Stimulated activated CD4-positive, alpha-beta T cell treated with anti-CD3 and anti-CD28 coated beads, Interleukin-1b, Interleukin-23, amount 100 ng/mL, for 24 hours (primary cell): ENCODE results near the gene SLC35G2.
"Not testable (repeated sequence)": the region's sequence is repeated elsewhere in the genome, so short reads cannot be mapped to it uniquely, and the experiment has no call there.

Experiments
- DNase-seq, 4 experiments: peaks; one replicate each; pipeline ENCODE4 v3.0.0-alpha.2; 2020; ENCODE audit warnings: low read depth in 4 of 4, low spot score in 1 of 4

The SLC35G2 gene

DNA sequence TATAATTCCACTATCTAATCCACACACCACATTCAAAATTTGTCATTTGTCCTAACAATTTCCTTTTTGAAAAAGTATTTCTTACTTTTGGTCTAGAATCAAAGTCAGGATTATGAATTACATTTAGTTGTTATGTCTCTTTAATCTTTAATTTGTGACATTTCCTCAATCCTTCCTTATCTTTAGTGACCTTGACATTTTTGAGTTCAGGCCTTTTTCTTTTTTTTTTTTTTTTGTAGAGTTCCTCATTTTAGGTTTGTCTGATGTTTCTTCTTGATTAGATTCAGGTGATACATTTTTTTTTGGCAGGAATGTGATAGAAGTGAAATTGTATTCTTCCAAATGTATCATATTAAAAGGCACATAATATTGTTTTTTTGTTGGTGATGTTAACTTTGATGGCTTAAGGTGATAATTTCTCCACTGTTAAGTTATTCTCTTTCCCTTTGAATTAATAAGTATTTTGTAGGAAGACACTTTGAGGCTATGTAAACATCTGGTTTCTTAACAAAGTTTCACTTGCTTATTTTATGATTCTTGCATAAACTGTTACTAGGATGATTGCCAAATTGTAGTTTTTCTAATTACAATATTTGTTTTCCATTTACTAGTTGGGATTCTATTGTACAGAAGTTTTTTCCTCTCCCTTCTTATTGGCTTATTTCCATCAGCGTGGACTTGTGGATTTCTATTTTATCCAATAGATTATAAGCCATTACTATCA lies 16.3 kb downstream of the SLC35G2 start:
- DNase-seq: no peak

DNA sequence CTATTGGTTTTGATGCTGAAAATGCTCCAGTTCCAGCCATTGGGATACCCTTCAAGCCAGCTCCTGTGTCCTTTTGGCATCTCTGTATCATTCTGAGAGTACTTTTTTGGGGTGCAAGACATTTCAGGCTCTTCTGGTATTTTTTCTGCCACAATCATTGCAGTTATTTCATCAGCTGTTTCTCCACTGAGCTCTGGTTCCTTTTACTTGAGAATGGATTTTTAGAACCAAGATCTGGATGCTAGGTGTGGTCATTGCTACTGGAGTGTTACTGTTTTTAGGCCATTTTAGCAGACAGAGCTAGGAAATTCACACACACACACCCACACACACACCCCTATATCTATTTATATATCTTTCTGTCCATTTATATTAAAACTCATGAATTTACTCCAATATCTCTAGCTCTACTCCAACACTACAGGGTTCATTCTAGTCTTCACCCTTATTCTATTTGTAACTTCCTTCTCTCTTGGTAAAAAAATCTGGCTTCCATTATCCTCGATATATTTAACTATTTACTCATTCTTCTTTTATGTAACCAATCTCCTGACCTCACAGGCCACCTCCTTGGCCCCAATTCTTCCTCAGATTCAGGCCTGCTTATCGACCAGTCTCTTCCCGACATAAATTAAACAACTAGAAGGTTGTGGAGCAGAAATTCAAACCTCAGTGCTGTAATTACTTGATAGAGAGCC lies 17.0 kb downstream of the SLC35G2 start:
- DNase-seq: no peak

DNA sequence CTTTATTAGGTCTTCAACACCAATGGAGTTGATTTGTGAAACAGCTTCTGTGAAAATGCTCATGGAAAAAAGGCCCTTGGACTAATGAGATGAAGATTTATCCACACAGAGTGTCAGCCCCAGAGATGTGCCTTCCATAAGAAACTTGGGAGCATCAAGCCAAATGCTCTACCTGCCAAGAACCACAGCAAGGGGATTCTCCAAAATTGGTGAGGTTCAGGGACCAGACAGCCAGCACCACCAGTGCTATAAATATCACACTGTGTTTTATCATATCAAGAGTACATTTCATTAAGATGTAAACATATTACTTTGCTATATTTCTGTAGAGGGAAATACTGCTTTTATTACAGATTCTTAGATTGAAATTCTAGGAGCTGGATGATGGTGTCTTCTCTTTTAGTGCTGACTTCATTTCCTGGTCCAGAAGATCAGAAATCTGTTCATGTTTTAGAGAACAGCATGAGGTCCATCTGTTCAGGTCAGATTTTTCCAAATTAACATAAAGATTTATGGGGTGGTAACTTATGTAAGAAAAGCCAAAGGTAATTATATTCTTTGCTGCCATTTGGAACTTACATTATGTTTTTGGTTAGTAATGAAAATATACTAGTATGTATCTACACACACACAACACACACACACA lies 17.7 kb downstream of the SLC35G2 start:
- DNase-seq: no peak

DNA sequence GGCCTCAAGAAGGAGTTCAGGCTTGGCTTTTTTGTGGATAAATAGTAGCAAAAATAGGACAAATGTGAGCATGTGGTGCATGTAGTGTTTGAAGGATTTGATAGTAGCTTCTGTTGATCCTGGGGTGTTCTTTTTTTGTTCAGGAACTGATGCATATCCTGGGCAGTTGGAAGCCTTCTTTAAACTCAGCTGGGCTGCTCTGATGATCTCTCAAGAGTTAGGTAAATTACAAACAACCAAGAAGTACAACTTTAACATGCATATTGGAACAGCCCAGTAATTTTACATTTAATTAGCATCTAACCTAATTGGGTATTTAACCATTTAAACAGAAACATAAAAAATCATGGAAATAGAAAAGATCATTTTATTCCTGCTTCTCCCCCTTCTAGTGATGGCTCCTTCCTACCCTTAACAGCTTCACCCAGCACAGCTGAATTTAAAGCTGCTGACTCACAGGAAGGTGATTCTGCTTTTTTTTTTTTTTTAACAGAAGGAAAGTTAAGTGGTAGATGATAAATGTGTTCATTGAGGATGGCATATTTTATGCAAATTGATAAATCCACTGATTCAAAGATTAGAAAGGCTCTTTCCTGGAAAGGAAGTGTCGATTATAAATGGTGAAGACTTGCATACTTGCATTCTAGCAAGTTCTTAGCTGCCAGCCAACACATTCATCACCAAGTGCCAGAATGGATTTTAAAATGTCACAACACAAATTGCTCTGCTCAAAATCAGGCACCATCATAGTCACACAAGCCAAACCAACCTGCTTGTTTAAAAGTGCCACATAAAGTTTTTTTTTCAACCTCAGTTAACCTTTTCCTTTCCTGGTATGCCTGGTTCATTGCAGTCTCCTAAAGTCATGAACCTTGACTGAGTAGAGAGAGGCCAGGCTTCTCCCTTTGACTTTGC lies 20.0 kb downstream of the SLC35G2 start:
- no peak for DNase-seq

DNA sequence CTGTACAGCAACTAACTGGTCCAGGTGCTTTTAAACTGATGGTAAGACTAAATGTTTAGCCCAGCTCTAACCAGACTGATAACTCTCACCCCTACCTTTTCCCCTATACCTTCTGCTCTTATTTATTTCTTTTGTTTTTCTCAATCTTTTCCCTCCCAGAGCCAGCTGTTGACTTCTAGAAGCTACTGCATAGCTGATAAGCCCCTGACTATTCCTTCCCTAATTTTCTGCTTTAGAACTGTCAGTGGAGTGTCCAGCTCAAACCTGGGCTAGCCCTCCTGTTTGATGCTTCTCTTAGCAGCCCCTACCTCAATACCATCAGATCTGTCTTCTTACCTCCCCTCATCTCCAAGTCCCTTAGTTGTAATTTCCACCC lies 20.6 kb downstream of the SLC35G2 start:
- no peak for DNase-seq

DNA sequence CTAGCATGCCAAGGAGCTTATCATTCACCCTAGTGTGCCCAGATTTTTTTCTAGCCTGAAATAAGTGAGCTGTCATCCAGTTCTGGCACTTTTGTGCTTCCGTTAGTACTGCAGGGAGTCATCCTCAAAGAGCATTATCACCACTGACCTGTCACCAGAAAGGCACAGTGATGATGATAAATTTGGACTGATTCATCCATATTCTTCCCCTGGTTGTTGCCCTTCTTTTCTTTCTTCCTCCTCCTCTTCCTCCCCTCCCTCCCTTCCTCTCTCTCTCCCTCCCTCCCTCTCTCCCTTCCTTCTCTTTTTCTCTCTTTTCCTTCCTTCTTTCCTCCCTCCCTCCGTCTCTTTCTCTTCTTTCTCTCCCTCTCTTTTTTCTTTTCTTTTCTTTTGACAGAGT lies 21.3 kb downstream of the SLC35G2 start:
- no peak for DNase-seq

DNA sequence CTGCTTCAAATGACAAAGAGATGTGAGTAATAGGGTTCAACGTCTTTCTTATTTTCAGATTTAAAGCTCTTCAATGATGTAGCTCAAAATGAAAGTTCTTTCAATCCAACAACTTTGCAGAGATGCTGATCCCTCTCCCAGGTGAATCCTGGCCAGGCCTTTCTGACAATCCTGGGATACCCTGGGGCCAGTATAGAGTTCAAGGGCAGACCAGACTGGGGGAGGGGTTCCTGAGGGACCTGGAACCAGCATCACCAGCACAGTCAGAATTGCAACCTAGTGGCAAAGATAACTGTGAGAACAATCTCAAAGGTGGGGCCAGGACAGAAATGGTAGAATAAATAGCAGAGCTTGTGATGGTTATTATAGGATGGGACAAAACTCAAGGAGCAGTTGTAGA lies 23.4 kb downstream of the SLC35G2 start:
- no peak for DNase-seq

DNA sequence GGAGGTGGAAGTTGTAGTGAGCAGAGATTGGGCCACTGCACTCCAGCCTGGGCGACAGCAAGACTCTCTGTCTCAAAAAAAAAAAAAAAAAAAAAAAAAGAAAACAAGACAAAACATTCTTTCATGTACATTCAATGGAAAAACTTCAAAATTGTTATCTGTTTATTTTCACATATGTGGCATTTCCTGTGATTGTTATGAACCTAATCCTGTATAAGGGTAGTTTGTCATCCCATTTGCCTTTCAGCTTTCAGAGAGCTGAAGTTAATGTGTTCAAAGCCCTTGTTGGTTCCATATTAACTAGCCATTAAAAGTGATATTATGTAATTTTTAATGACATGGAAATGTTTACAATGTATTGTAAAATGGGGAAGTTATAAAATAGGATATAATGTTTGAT lies 25.8 kb downstream of the SLC35G2 start:
- no peak for DNase-seq

DNA sequence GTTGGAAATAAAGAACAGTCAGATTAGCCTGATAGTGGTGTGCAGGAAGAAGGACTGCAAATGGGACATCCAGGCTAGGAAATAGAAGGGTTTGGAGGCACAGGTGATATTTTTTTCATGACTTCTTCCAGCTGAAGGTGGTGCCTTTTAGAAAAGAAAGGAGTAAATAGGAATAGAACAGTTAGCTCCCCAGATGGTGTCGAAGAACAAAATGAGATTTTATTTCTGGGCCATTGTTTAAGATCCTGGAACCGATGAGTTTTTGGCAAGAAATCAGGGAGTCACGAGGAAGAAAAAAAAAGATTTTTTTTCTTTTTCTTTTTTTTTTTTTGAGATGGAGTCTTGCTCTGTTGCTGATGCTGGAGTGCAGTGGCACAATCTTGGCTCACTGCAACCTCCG lies 33.3 kb downstream of the SLC35G2 start:
- no peak for DNase-seq

DNA sequence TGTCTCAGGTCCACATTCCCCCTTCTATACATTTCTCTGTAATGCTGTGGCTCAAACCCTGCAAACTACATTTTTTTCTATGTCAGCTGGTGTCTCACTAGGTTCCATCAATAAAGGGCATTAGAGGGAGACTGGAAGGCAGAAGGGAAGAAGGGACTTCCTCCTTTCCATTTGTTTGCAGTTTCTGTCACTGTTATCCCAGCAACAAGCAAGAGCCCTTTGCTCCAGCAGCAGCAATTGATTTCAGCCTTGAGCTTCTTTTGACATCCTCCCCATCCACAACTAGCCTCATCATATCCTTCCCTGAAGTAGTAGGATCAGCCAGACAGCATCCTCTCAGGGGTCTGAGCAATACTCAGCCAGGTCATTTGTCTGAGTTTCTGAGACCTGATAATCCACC lies 37.7 kb downstream of the SLC35G2 start:
- no peak for DNase-seq

DNA sequence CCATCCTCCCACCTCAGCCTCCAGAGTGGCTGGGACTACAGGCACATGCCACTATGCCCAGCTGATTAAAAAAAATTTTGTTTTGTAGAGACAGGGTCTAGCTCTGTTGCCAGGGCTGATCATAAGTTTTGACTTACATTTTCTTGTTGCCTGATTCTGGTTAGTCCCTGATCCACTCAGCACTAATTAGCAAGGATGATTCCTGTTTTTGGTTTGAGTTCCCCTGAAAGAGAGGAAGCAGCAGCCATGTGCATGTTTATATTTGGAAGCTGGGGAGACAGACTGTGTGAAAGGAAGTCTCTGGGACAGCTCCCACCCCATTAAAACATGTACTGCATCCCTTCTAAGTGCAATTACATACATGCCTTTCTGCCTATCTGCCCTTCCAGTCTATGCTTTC lies 39.5 kb downstream of the SLC35G2 start:
- DNase-seq: no peak

DNA sequence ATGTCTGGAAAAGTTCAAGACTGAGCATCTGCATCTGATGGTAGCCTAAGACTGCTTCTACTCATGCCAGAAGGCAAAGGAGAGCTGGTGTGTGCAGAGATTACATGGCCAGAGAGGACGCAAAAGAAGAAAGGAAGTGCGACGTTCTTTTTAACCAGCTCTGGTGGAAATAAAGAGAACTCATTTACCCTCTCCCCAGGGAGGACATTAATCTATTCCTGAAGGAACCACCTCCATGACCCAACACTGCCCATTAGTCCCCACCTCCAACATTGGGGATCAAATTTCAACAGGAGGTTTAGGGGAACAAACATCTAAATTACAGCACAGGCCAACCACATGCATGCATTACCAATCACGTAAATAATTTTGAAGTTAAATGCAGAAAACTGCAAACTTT lies 41.6 kb downstream of the SLC35G2 start:
- DNase-seq: no peak

DNA sequence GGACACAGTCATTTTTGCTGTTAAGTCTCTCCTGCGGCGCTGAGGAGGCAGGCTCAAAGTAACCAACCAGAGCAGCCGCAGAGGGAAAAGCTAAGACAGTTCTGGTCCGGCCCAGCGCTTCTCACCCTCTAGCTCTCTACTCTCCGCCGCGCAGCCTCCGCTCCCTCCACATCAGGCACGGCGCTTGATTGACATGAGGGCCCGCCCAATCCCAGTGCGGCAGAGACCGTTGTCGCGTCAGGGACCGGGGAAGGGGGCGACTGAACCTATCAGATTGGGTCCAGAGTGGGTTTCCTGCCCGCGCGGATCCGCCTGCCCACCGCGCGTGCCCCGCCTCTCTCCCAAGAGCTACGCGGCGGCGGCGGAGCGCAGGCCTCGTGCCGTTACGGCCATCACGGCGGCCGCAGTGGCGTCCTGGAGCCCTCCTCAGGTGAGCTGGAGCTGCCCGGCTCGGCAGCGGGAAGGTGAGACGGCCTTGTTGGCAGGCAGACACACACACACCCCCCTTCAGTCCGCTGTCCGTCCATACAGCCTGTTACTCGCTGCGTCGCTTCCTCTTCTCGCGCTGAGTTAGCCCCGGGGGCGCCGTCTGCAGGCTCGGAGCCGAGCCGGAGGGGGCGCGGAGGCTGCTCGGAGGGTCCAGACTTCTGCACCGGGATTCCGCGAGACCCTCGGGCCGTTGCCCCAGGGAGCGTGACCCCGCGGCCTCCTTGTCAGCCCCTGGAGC lies 43.1 kb downstream of the SLC35G2 start, which contains the start of gene NCK1:
NCK1 (plus strand) TSS at position 319 of the 727 bp plus-strand sequence. CDS start 65,794 bp downstream, outside the sequence.
- DNase-seq: peak; percentile 93 to 97 (median 96)

DNA sequence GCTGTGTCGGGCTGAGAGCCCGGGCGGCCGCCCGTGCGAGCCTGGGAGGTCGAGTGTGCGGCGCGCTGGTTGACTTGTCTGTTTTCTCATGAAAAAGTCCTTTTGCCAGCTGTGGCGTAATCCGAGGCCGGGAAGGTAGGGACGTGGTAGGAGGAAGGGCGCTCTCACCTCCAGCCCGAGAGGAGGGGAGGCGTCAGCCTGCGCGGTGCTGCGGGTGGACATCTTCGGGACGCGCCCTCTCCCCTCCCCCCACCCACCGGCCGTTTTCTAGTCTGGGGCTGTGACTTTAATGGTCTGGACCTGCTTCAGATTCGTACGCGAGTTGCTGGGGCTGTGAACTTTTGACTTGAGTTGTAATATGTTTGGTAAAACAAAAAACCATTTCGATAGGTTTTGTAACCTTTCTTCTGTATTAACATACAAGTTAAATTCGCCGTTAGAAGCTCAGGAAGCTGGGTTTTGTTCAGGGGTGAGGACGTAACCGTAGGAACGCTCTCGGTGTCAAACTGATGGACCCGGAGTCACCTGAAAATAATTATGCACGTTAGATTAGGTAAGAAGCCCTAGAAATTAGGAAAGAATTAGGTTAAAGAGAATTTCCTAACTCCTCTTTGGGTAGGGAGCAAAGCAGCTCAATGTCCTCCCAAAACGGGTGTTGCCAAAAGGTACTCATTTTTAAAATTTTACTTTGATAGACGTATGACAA lies 43.8 kb downstream of the SLC35G2 start:
- peak; percentile 2 to 16 (median 8) for DNase-seq

DNA sequence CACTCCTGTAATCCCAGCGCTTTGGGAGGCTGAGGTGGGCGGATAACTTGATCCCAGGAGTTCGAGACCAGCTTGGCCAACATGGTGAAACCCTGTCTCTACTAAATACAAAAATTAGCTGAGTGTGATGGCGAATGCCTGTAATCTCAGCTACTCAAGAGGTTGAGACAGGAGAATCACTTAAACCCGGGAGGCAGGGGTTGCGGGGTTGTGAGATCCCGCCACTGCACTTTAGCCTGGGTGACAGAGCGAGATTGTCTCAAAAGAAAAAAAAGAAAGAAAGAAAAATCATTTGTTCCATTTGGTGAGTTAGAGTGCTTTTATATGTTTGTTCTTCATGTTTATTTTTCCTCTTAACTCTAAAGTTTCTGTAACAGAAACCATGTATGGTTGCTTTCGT lies 50.4 kb downstream of the SLC35G2 start:
- no peak for DNase-seq

DNA sequence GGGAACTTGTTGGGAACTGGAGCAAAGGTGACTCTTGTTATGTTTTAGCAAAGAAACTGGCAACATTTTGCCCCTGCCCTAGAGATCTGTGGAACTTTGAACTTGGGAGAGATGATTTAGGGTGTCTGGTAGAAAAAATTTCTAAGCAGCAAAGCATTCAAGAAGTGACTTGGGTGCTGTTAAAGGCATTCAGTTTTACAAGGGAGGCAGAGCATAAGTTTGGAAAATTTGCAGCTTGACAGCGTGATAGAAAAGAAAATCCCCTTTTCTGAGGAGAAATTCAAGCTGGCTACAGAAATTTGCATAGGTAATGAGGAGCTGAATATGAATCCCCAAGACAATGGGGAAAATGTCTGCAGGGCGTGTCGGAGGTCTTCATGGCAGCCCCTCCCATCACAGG lies 53.3 kb downstream of the SLC35G2 start:
- DNase-seq: not testable (repeated sequence)

DNA sequence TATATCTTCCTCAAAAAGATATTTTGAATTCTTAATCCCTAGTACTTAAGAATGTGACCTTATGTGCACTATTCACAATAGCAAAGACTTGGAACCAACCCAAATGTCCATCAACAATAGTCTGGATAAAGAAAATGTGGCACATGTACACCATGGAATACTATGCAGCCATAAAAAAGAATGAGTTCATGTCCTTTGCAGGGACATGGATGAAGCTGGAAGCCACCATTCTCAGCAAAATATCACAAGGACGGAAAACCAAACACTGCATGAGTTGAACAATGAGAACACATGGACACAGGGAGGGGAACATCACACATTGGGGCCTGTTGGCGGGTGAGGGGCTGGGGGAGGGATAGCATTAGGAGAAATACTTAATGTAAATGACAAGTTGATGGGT lies 60.6 kb downstream of the SLC35G2 start:
- DNase-seq: not testable (repeated sequence)

DNA sequence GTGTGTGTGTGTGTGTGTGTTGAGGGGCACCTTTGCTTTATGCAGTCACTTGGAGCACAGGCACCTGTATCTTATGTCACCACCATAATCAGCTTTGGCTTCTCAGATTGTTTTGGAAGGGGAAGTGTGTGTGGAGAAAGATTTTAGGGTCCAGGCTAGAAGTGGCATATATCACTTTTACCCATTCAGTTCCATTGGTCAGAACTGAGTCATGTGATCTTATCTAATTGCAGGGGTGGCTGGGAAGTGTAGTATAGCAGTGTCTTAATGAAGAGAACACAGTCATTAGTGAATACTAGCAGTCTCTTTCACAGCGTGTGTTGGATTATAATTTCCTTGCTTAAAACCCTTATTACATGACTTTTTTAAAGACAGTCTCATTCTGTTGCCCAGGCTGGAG lies 63.6 kb downstream of the SLC35G2 start:
- DNase-seq: no peak

DNA sequence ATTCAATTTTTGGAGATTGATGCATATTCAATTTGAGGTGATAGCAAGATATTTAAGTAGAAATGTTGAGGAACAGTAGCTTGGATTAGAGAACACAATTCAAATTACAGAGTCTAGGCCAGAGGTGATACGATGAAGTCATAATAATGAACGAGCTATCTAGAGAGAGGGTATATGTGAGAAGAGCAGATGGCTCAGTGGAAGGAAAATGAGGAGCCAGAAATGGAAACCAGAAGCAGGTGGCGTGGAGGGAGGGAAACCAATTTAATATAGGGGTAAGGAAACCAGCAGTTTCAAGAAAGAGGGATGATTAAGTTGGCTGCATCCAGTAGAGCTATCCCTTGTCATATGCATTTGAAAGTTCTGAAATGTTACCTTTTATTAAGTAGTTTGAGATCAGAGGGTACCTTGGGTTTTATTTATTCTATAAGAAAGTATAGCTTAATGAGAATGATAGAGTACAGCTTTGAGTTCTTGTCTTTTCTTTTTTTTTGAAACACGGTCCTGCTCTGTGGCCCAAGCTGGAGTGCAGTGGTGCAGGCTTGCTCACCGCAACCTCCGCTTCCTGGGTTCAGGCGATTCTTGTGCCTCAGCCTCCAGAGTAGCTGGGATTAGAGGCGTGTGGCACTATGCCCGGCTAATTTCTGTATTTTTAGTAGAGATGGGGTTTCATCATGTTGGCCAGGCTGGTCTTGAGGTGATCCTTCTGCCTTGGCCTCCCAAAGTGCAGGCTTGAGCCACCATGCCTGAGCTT lies 65.2 kb downstream of the SLC35G2 start:
- no peak for DNase-seq
